Neural progenitor cell (in vitro differentiated cells): ENCODE measurements around the gene L3MBTL3.

ENCODE experiments used
- EZH2 ChIP-seq: fragments of 200-600 bp; sonication (generic); IDR thresholded peaks from 2 replicates; pipeline ENCODE4 v1.6.1; 2017; ENCODE audit warnings: antibody characterized with exemption, mild to moderate bottlenecking, moderate library complexity
- EZH2phosphoT487 ChIP-seq: fragments of 200-600 bp; sonication (generic); IDR thresholded peaks from 2 replicates; pipeline ENCODE4 v1.6.1; 2017; ENCODE audit warnings: antibody characterized with exemption

- TF ChIP-seq EZH2 (no peak), EZH2phosphoT487 (no peak)
Observed at GRCh38 chr6:130162421-130162820, 144.0 kb downstream of the L3MBTL3 start.
